Measurements from ENCODE around the gene GAS1.

DNA sequence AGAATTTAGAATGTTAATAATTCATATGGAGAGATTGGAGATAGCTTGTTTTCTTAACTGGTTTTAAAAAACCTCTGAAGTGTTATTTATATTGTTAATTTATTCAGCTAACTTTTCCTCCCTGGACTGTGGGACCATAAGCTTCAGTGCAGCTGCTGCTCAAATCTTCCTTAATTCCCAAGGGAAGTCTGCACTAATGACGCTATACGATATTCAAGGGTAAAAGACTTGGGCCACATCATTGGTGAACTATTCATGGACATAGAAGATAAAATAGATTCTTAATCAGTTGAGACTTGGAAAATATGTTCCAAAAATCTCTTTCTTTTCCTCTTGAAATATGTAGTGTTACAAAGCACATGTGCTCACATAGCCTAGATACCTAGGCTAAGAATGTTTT lies 31.1 kb upstream of the GAS1 start:
- TF ChIP-seq, protein P1, sequence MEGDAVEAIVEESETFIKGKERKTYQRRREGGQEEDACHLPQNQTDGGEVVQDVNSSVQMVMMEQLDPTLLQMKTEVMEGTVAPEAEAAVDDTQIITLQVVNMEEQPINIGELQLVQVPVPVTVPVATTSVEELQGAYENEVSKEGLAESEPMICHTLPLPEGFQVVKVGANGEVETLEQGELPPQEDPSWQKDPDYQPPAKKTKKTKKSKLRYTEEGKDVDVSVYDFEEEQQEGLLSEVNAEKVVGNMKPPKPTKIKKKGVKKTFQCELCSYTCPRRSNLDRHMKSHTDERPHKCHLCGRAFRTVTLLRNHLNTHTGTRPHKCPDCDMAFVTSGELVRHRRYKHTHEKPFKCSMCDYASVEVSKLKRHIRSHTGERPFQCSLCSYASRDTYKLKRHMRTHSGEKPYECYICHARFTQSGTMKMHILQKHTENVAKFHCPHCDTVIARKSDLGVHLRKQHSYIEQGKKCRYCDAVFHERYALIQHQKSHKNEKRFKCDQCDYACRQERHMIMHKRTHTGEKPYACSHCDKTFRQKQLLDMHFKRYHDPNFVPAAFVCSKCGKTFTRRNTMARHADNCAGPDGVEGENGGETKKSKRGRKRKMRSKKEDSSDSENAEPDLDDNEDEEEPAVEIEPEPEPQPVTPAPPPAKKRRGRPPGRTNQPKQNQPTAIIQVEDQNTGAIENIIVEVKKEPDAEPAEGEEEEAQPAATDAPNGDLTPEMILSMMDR (IDR thresholded peaks at IDR 0.05; ENCODE audit: insufficient read depth, low read depth, low read length): no peak
- no peak for TF ChIP-seq EZH2 (IDR thresholded peaks at IDR 0.05; ENCODE audit: insufficient read depth, low read length)

Data from astrocyte (in vitro differentiated cells and primary cell).